Loucy (cell line): Measurements from ENCODE around the gene LIPC.

Experiments used
- H2AFZ ChIP-seq: fragments of 200-600 bp; sonication (generic); 2 replicates; pipeline ENCODE4 v1.6.0; 2016; ENCODE audit warnings: antibody characterized with exemption, mild to moderate bottlenecking, low read length, moderate library complexity
- H3F3A ChIP-seq: fragments of 200-600 bp; 2 replicates; pipeline ENCODE4 v1.6.0; 2016; ENCODE audit warnings: antibody characterized with exemption, low read depth, mild to moderate bottlenecking
- H3K27me3 ChIP-seq: fragments of 200-600 bp; sonication (generic); 2 replicates; pipeline ENCODE4 v1.6.1; 2014; ENCODE audit warnings: low read length, mild to moderate bottlenecking; ENCODE audit not compliant: insufficient read depth, poor library complexity, severe bottlenecking
- H3K36me3 ChIP-seq: fragments of 200-600 bp; sonication (generic); 2 replicates; pipeline ENCODE4 v1.6.1; 2016; ENCODE audit warnings: low read length; ENCODE audit not compliant: insufficient read depth
- H3K4me1 ChIP-seq: fragments of 200-600 bp; sonication (generic); 2 replicates; pipeline ENCODE4 v1.5.1; 2014; ENCODE audit warnings: low read length, mild to moderate bottlenecking; ENCODE audit not compliant: insufficient read depth, poor library complexity, severe bottlenecking
- H3K4me2 ChIP-seq: fragments of 200-600 bp; sonication (generic); 2 replicates; pipeline ENCODE4 v1.6.0; 2014; ENCODE audit warnings: antibody characterized with exemption, low read length, low read depth, mild to moderate bottlenecking; ENCODE audit not compliant: poor library complexity, severe bottlenecking
- H3K4me3 ChIP-seq: fragments of 200-600 bp; sonication (generic); 2 replicates; pipeline ENCODE4 v1.5.1; 2014; ENCODE audit warnings: low read length, mild to moderate bottlenecking, mixed read lengths; ENCODE audit not compliant: poor library complexity, severe bottlenecking
- H3K79me2 ChIP-seq: fragments of 200-600 bp; sonication (generic); 2 replicates; pipeline ENCODE4 v1.6.1; 2014; ENCODE audit warnings: low read length; ENCODE audit not compliant: insufficient read depth
- H3K9ac ChIP-seq: fragments of 200-600 bp; sonication (generic); 2 replicates; pipeline ENCODE4 v1.6.0; 2014; ENCODE audit warnings: mild to moderate bottlenecking, low read depth, low read length, moderate library complexity; ENCODE audit not compliant: poor library complexity, severe bottlenecking
- H3K9me2 ChIP-seq: fragments of 200-600 bp; sonication (generic); replicated peaks from 2 replicates; pipeline ENCODE4 v1.6.1; 2016; ENCODE audit warnings: low read depth, low read length, mixed read lengths
- H3K9me3 ChIP-seq: fragments of 200-600 bp; sonication (generic); 2 replicates; pipeline ENCODE4 v1.6.1; 2014; ENCODE audit warnings: mild to moderate bottlenecking, antibody characterized with exemption, low read length, low read depth; ENCODE audit not compliant: insufficient read depth
- H4K20me1 ChIP-seq: fragments of 200-600 bp; sonication (generic); 2 replicates; pipeline ENCODE4 v1.6.0; 2014; ENCODE audit warnings: antibody characterized with exemption, low read length, mild to moderate bottlenecking; ENCODE audit not compliant: insufficient read depth, poor library complexity, severe bottlenecking
- CTCF ChIP-seq: fragments of 200-600 bp; sonication (generic); conservative IDR thresholded peaks from 2 replicates; pipeline ENCODE4 v1.5.1; 2014; ENCODE audit warnings: mild to moderate bottlenecking, antibody characterized with exemption, low read length
- EZH2phosphoT487 ChIP-seq: fragments of 200-600 bp; IDR thresholded peaks from 2 replicates; pipeline ENCODE4 v1.6.1; 2018; ENCODE audit warnings: antibody characterized with exemption, mild to moderate bottlenecking, moderate library complexity, borderline replicate concordance

The LIPC gene

GRCh38 chr15:58407778-58408177, 24.0 kb upstream of the LIPC start:
- TF ChIP-seq EZH2phosphoT487 (no peak), CTCF (no peak)
- H3K36me3 ChIP-seq: no peaks in the 10 kb centered on the region
- no peak overlapping the region for H2AFZ ChIP-seq

GRCh38 chr15:58409861-58410260, 21.9 kb upstream of the LIPC start:
- peak overlapping the region; percentile 74 for H3K4me2 ChIP-seq
- peak overlapping the region; percentile 77 for H3K4me3 ChIP-seq
- no peaks in the 10 kb centered on the region for H3F3A ChIP-seq
- H2AFZ ChIP-seq: peak overlapping the region; percentile 78; the same call in 1 of the 2 replicates
- H4K20me1 ChIP-seq: no peaks in the 10 kb centered on the region
- no peaks in the 10 kb centered on the region for H3K27me3 ChIP-seq
- H3K79me2 ChIP-seq: peaks cover 18% of the 10 kb centered on the region
- H3K9me3 ChIP-seq: no peaks in the 10 kb centered on the region
- peak overlapping the region; percentile 82 for H3K9ac ChIP-seq
- TF ChIP-seq EZH2phosphoT487: no peak
- TF ChIP-seq CTCF: no peak
- no peaks in the 10 kb centered on the region for H3K36me3 ChIP-seq
- no peaks in the 10 kb centered on the region for H3K9me2 ChIP-seq
- H3K4me1 ChIP-seq: peaks cover 20% of the 10 kb centered on the region

More at GRCh38 chr15:58407778-58408177, 24.0 kb upstream of the LIPC start:
- H3K9ac ChIP-seq: no peak overlapping the region
- H3K9me2 ChIP-seq: no peaks in the 10 kb centered on the region
- H3K4me3 ChIP-seq: no peak overlapping the region
- no peaks in the 10 kb centered on the region for H3K27me3 ChIP-seq
- no peaks in the 10 kb centered on the region for H4K20me1 ChIP-seq
- H3K79me2 ChIP-seq: peaks cover 18% of the 10 kb centered on the region
- no peaks in the 10 kb centered on the region for H3K9me3 ChIP-seq
- peaks cover 26% of the 10 kb centered on the region for H3K4me1 ChIP-seq
- H3K4me2 ChIP-seq: no peak overlapping the region
- H3F3A ChIP-seq: no peaks in the 10 kb centered on the region

- TF ChIP-seq CTCF (no peak), EZH2phosphoT487 (no peak)
These were observed 21.4 kb upstream of the LIPC start for GRCh38 chr15:58410353-58410752.

More at GRCh38 chr15:58410353-58410752, 21.4 kb upstream of the LIPC start:
- peaks cover 20% of the 10 kb centered on the region for H3K4me1 ChIP-seq
- no peaks in the 10 kb centered on the region for H3K9me3 ChIP-seq
- H3K4me2 ChIP-seq: peak overlapping the region; percentile 74
- no peaks in the 10 kb centered on the region for H4K20me1 ChIP-seq
- no peaks in the 10 kb centered on the region for H3F3A ChIP-seq
- peaks cover 18% of the 10 kb centered on the region for H3K79me2 ChIP-seq
- no peaks in the 10 kb centered on the region for H3K9me2 ChIP-seq
- H2AFZ ChIP-seq: peak overlapping the region; percentile 78
- H3K9ac ChIP-seq: peak overlapping the region; percentile 82
- no peaks in the 10 kb centered on the region for H3K27me3 ChIP-seq
- no peaks in the 10 kb centered on the region for H3K36me3 ChIP-seq
- peak overlapping the region; percentile 77 for H3K4me3 ChIP-seq
